Measurements from ENCODE around the gene UCHL3. TPM values are rescaled to one million over a fixed set of nuclear protein-coding genes. Genes with fewer than 3 reads are reported as not detected.
"Not testable (repeated sequence)": the region's sequence is repeated elsewhere in the genome, so short reads cannot be mapped to it uniquely, and the experiment has no call there.

The UCHL3 gene
- total and polyA plus RNA-seq, 2 experiments from 2014 or later, result 42.8 to 116 TPM

DNA sequence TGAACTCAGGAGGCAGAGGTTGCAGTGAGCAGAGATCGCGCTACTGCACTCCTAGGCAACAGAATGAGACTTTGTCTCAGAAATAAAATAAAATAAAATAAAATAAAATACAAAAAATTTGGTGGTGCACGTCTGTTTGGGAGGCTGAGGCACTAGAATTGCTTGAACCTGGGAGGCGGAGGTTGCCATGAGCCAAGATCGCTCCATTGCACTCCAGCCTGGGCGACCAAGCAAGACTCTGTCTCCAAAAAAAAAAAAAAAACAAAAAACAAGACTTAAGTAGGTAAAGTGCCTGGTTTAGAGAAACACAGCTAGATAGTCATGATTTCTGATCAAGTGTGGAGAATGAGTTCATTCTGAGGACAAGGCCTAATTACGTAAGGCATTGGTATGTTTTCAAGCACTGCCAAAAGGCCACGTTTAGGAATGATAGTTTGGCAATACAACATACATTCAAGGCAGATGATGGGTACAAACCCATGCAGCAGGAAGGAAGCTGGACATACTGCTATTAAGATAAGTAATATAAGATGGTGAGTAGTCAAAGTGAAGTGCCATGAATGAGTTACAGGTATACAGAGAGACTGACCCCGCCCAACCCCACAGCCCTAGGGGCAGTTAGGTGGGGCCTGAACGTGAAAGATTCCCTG, 4.8 kb upstream of the UCHL3 start:
- 72 to 74% methylated on average over 10 of the region's 10 CpGs for WGBS, 2 experiments (ENCODE audit: low coverage in 1 of 2, low lambda C conversion rate in 2 of 2, missing lambda C conversion rate in 2 of 2)
- in situ Hi-C loops (cut with MboI), result no loop called here
- no peak overlapping the region for H3K4me2 ChIP-seq (ENCODE audit: unreplicated experiment)

GRCh38 chr13:75545386-75545785, 4.2 kb upstream of the UCHL3 start:
- H3K9ac ChIP-seq; H3K4me2 ChIP-seq (ENCODE audit: unreplicated experiment); H3K9me3 ChIP-seq (ENCODE audit: low read depth); H3K79me2 ChIP-seq (ENCODE audit: insufficient read depth); DNase-seq; H2AFZ ChIP-seq; H3K36me3 ChIP-seq (ENCODE audit: low read depth); H3K27me3 ChIP-seq (replicated peaks; ENCODE audit: insufficient read depth); H3K9me2 ChIP-seq (ENCODE audit: insufficient read depth); H3K4me3 ChIP-seq; in situ Hi-C loops (cut with MboI); H4K20me1 ChIP-seq (ENCODE audit: insufficient read depth): not testable (repeated sequence)
- Histone ChIP-seq H3F3A (ENCODE audit: insufficient read depth) (peaks cover 17% of the 10 kb centered on the region), H3K4me1 (ENCODE audit: insufficient read depth) (peaks cover 23% of the 10 kb centered on the region), H3K27ac (peak overlapping the region; percentile 40)
- WGBS, 2 experiments (ENCODE audit: low coverage in 1 of 2, low lambda C conversion rate in 2 of 2, missing lambda C conversion rate in 2 of 2), result 90 to 96% methylated on average over 13 to 14 of the region's 14 CpGs

More for the DNA sequence above, 4.8 kb upstream of the UCHL3 start:
- Histone ChIP-seq H3K4me3 (no peak overlapping the region), H3K9me3 (ENCODE audit: low read depth) (no peaks in the 10 kb centered on the region), H3F3A (ENCODE audit: insufficient read depth) (peaks cover 17% of the 10 kb centered on the region), H3K9me2 (ENCODE audit: insufficient read depth) (no peaks in the 10 kb centered on the region), H3K36me3 (ENCODE audit: low read depth) (no peaks in the 10 kb centered on the region), H2AFZ (no peak overlapping the region), H3K4me1 (ENCODE audit: insufficient read depth) (peaks cover 27% of the 10 kb centered on the region), H3K27ac (peak overlapping the region; percentile 40), H3K79me2 (ENCODE audit: insufficient read depth) (0 out of 2 replicates have a peak, but pooled peaks cover under 1% of the 10 kb centered on the region), H4K20me1 (ENCODE audit: insufficient read depth) (no peaks in the 10 kb centered on the region), H3K9ac (no peak overlapping the region), H3K27me3 (replicated peaks; ENCODE audit: insufficient read depth) (no peaks in the 10 kb centered on the region)
- DNase-seq, result peak; percentile 91
- no peak for TF ChIP-seq EZH2phosphoT487 (IDR thresholded peaks at IDR 0.05; ENCODE audit: insufficient read depth, low read depth)
- no peak for TF ChIP-seq EZH2 (IDR thresholded peaks at IDR 0.05; ENCODE audit: insufficient read depth, poor library complexity, severe bottlenecking)

DNA sequence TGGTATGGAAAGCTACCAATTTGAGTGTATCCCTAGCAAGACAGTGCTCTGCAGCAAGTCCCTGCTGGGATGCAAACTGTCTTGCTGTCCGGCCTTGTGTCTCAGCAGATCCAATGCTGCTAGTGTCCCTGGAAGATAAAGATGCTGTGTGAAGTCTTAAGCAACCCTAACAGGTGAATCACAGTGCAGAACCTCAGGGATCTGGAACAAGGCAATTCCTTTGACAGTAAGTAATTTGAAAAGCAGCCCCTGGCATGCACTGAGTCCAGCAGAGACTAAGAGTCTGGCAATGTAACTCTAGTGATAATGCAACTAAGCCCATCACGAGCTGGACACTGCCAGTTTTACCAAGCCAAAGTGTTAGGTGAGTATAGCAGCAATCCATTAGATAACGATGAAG, 1.7 kb upstream of the UCHL3 start:
- TF ChIP-seq EZH2 (IDR thresholded peaks at IDR 0.05; ENCODE audit: insufficient read depth, poor library complexity, severe bottlenecking) (no peak), EZH2phosphoT487 (IDR thresholded peaks at IDR 0.05; ENCODE audit: insufficient read depth, low read depth) (no peak)

DNA sequence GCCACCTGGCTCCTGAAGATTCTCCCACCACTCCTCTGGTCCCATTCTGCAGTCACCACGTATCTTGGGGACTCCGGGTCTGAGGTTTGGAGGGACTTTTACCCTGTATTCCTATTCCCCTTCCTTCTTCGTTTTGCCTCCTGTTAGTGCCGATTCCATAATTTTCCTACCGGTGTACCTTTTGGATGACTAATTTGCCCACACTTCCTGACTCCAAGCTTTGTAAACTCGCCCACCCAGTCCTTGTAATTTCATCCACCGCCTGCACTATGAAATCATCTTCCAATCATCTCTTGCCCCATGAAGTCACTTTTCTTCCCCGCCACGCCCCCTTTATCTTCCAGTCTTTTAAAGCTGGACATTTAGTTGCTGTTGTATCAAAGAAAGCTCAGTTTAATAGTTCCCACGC, 572 bp downstream of the UCHL3 start:
- Histone ChIP-seq H3K27ac (peak overlapping the region; percentile 79), H3K9me2 (ENCODE audit: insufficient read depth) (no peaks in the 10 kb centered on the region), H3K9ac (peak overlapping the region; percentile 81), H3K36me3 (ENCODE audit: low read depth) (no peaks in the 10 kb centered on the region; the same call in 1 of the 2 replicates), H4K20me1 (ENCODE audit: insufficient read depth) (no peaks in the 10 kb centered on the region), H3K79me2 (ENCODE audit: insufficient read depth) (peaks cover 52% of the 10 kb centered on the region), H3K9me3 (ENCODE audit: low read depth) (no peaks in the 10 kb centered on the region), H3K4me2 (ENCODE audit: unreplicated experiment) (peak overlapping the region; percentile 85), H3K4me3 (peak overlapping the region; percentile 90), H3K4me1 (ENCODE audit: insufficient read depth) (peaks cover 20% of the 10 kb centered on the region), H3F3A (ENCODE audit: insufficient read depth) (peaks cover 17% of the 10 kb centered on the region), H3K27me3 (replicated peaks; ENCODE audit: insufficient read depth) (no peaks in the 10 kb centered on the region), H2AFZ (peak overlapping the region; percentile 92)
- WGBS, 2 experiments (ENCODE audit: low coverage in 1 of 2, low lambda C conversion rate in 2 of 2, missing lambda C conversion rate in 2 of 2), result 1 to 3% methylated on average over 10 of the region's 10 CpGs
- in situ Hi-C loops (cut with MboI), result loop anchor here (10.0 kb wide), 1 partner anchor 175 kb away; no protein-coding TSS in a partner anchor
- TF ChIP-seq EZH2phosphoT487 (IDR thresholded peaks at IDR 0.05; ENCODE audit: insufficient read depth, low read depth) (no peak), EZH2 (IDR thresholded peaks at IDR 0.05; ENCODE audit: insufficient read depth, poor library complexity, severe bottlenecking) (no peak)
- DNase-seq, result peak; percentile 91

More for the DNA sequence above, 1.7 kb upstream of the UCHL3 start:
- DNase-seq, result peak; percentile 52
- Histone ChIP-seq H4K20me1 (ENCODE audit: insufficient read depth) (no peaks in the 10 kb centered on the region), H3K4me3 (no peak overlapping the region), H3K9me2 (ENCODE audit: insufficient read depth) (no peaks in the 10 kb centered on the region), H3K36me3 (ENCODE audit: low read depth) (no peaks in the 10 kb centered on the region), H3K4me2 (ENCODE audit: unreplicated experiment) (no peak overlapping the region), H3F3A (ENCODE audit: insufficient read depth) (peaks cover 17% of the 10 kb centered on the region), H2AFZ (no peak overlapping the region), H3K27ac (no peak overlapping the region), H3K27me3 (replicated peaks; ENCODE audit: insufficient read depth) (no peaks in the 10 kb centered on the region), H3K9me3 (ENCODE audit: low read depth) (no peaks in the 10 kb centered on the region), H3K79me2 (ENCODE audit: insufficient read depth) (peaks cover 32% of the 10 kb centered on the region), H3K9ac (no peak overlapping the region), H3K4me1 (ENCODE audit: insufficient read depth) (peaks cover 29% of the 10 kb centered on the region)
- WGBS, 2 experiments (ENCODE audit: low coverage in 1 of 2, low lambda C conversion rate in 2 of 2, missing lambda C conversion rate in 2 of 2), result 69 to 74% methylated on average over 3 of the region's 3 CpGs
- in situ Hi-C loops (cut with MboI), result no loop called here
